ENCODE data around the gene BAIAP2.

- no peak for TF ChIP-seq POLR2AphosphoS5 (IDR thresholded peaks at IDR 0.05; ENCODE audit: insufficient read depth in 1 of 2, low read depth in 1 of 2)
- no peak for TF ChIP-seq CTCF (IDR thresholded peaks at IDR 0.05)
These were observed 60.4 kb downstream of the BAIAP2 start for GRCh38 chr17:81095383-81095762.
